Muscle layer of colon (tissue), 2 donors: ENCODE results near the gene INAFM2.

Experiments used
- H3K27ac ChIP-seq: one replicate; pipeline ENCODE4 v1.7.0; 2013; ENCODE audit warnings: low read depth, mild to moderate bottlenecking, low read length, moderate library complexity
- H3K27me3 ChIP-seq, 2 donors: one replicate each; pipeline ENCODE4 v1.7.0; 2013; ENCODE audit warnings: low read length in 2 of 2, mild to moderate bottlenecking in 2 of 2; ENCODE audit not compliant: insufficient read depth in 2 of 2, control insufficient read depth in 1 of 2
- H3K36me3 ChIP-seq: one replicate; pipeline ENCODE4 v1.7.0; 2013; ENCODE audit warnings: mild to moderate bottlenecking, low read length; ENCODE audit not compliant: insufficient read depth
- H3K4me1 ChIP-seq: one replicate; pipeline ENCODE4 v1.7.0; 2013; ENCODE audit warnings: mild to moderate bottlenecking, low read length; ENCODE audit not compliant: insufficient read depth
- H3K4me3 ChIP-seq, 2 donors: one replicate each; pipeline ENCODE4 v1.7.0; 2013; ENCODE audit warnings: low read length in 2 of 2, low read depth in 1 of 2, mild to moderate bottlenecking in 1 of 2, moderate library complexity in 1 of 2
- H3K9ac ChIP-seq: one replicate; pipeline ENCODE4 v1.7.0; 2013; ENCODE audit warnings: low read length
- H3K9me3 ChIP-seq: one replicate; pipeline ENCODE4 v1.7.0; 2013; ENCODE audit warnings: mild to moderate bottlenecking, low read length
- donor health status: abdominal sarcoma.
- donor health status: Adenocarcinoma of cecum.

Gene INAFM2

GRCh38 chr15:40323239-40323952 is at the start of gene INAFM2:
Gene INAFM2, plus strand, starts transcription at chr15:40323692. Its CDS starts 364 bp downstream, at chr15:40324056.
- no peaks in the 10 kb centered on the region for H3K27me3 ChIP-seq
- H3K27ac ChIP-seq = peak within 1 kb of the TSS; percentile 94
- no peaks in the 10 kb centered on the region for H3K9me3 ChIP-seq
- H3K9ac ChIP-seq = peak within 1 kb of the TSS; percentile 83
- H3K4me1 ChIP-seq = peaks cover 43% of the 10 kb centered on the region
- peak within 1 kb of the TSS; percentile 71 to 85 for H3K4me3 ChIP-seq
- peaks cover 15% of the 10 kb centered on the region for H3K36me3 ChIP-seq

- Histone ChIP-seq H3K27ac (no peak overlapping the region), H3K9ac (no peak overlapping the region), H3K9me3 (no peaks in the 10 kb centered on the region), H3K4me1 (peaks cover 6% of the 10 kb centered on the region), H3K36me3 (no peaks in the 10 kb centered on the region), H3K4me3 (no peak overlapping the region), H3K27me3 (peaks cover 6 to 7% of the 10 kb centered on the region in 2 donors)
Observed at GRCh38 chr15:40274350-40275274, 48.9 kb upstream of the INAFM2 start.

- Histone ChIP-seq H3K36me3 (no peaks in the 10 kb centered on the region), H3K4me1 (peaks cover 6% of the 10 kb centered on the region), H3K9ac (no peak overlapping the region), H3K4me3 (no peak overlapping the region), H3K27ac (no peak overlapping the region), H3K27me3 (peaks cover 14 to 15% of the 10 kb centered on the region in 2 donors), H3K9me3 (no peaks in the 10 kb centered on the region)
Observed at GRCh38 chr15:40275523-40275922, 48.0 kb upstream of the INAFM2 start.

GRCh38 chr15:40275954-40276353 is 47.5 kb upstream of the INAFM2 start:
- H3K27me3 ChIP-seq = peaks cover 18 to 19% of the 10 kb centered on the region in 2 donors
- H3K9ac ChIP-seq = no peak overlapping the region
- no peaks in the 10 kb centered on the region for H3K9me3 ChIP-seq
- no peak overlapping the region for H3K27ac ChIP-seq
- H3K36me3 ChIP-seq = no peaks in the 10 kb centered on the region
- H3K4me1 ChIP-seq = peaks cover 6% of the 10 kb centered on the region
- H3K4me3 ChIP-seq = no peak overlapping the region

GRCh38 chr15:40276927-40277326 is 46.6 kb upstream of the INAFM2 start:
- Histone ChIP-seq H3K4me3 (no peak overlapping the region), H3K4me1 (peaks cover 6% of the 10 kb centered on the region), H3K27me3 (peaks cover 25 to 26% of the 10 kb centered on the region in 2 donors), H3K27ac (no peak overlapping the region), H3K9ac (no peak overlapping the region), H3K36me3 (no peaks in the 10 kb centered on the region), H3K9me3 (no peaks in the 10 kb centered on the region)

- H3K27me3 ChIP-seq = peaks cover 25 to 31% of the 10 kb centered on the region in 2 donors
- H3K4me1 ChIP-seq = peaks cover 6% of the 10 kb centered on the region
- H3K9me3 ChIP-seq = no peaks in the 10 kb centered on the region
- H3K27ac ChIP-seq = no peak overlapping the region
- H3K4me3 ChIP-seq = no peak overlapping the region
- no peaks in the 10 kb centered on the region for H3K36me3 ChIP-seq
- no peak overlapping the region for H3K9ac ChIP-seq
Observed at GRCh38 chr15:40277471-40277870, 46.0 kb upstream of the INAFM2 start.

GRCh38 chr15:40278026-40278425 is 45.5 kb upstream of the INAFM2 start:
- Histone ChIP-seq H3K9ac (no peak overlapping the region), H3K36me3 (no peaks in the 10 kb centered on the region), H3K4me3 (no peak overlapping the region), H3K9me3 (no peaks in the 10 kb centered on the region), H3K4me1 (peaks cover 6% of the 10 kb centered on the region), H3K27ac (no peak overlapping the region), H3K27me3 (peaks cover 25 to 36% of the 10 kb centered on the region in 2 donors)

GRCh38 chr15:40279437-40280141 is 43.9 kb upstream of the INAFM2 start:
- H3K36me3 ChIP-seq = no peaks in the 10 kb centered on the region
- peaks cover 3% of the 10 kb centered on the region for H3K4me1 ChIP-seq
- peak overlapping the region in 1 of 2 donors; percentile 9 for H3K4me3 ChIP-seq
- no peak overlapping the region for H3K9ac ChIP-seq
- no peak overlapping the region for H3K27ac ChIP-seq
- no peaks in the 10 kb centered on the region for H3K9me3 ChIP-seq
- peaks cover 25 to 47% of the 10 kb centered on the region in 2 donors for H3K27me3 ChIP-seq

- no peaks in the 10 kb centered on the region for H3K9me3 ChIP-seq
- peaks cover 25 to 47% of the 10 kb centered on the region in 2 donors for H3K27me3 ChIP-seq
- peaks cover 6% of the 10 kb centered on the region for H3K4me1 ChIP-seq
- H3K36me3 ChIP-seq = no peaks in the 10 kb centered on the region
- peak overlapping the region in 1 of 2 donors; percentile 5 for H3K4me3 ChIP-seq
- H3K9ac ChIP-seq = no peak overlapping the region
- H3K27ac ChIP-seq = no peak overlapping the region
Observed at GRCh38 chr15:40280260-40281056, 43.0 kb upstream of the INAFM2 start.

- Histone ChIP-seq H3K9ac (no peak overlapping the region), H3K27ac (no peak overlapping the region), H3K36me3 (no peaks in the 10 kb centered on the region), H3K27me3 (peaks cover 25 to 47% of the 10 kb centered on the region in 2 donors), H3K4me3 (no peak overlapping the region), H3K4me1 (peaks cover 11% of the 10 kb centered on the region), H3K9me3 (no peaks in the 10 kb centered on the region)
Observed at GRCh38 chr15:40281057-40281800, 42.3 kb upstream of the INAFM2 start.
